ENCODE results near the gene ZNF71.

The ZNF71 gene

DNA sequence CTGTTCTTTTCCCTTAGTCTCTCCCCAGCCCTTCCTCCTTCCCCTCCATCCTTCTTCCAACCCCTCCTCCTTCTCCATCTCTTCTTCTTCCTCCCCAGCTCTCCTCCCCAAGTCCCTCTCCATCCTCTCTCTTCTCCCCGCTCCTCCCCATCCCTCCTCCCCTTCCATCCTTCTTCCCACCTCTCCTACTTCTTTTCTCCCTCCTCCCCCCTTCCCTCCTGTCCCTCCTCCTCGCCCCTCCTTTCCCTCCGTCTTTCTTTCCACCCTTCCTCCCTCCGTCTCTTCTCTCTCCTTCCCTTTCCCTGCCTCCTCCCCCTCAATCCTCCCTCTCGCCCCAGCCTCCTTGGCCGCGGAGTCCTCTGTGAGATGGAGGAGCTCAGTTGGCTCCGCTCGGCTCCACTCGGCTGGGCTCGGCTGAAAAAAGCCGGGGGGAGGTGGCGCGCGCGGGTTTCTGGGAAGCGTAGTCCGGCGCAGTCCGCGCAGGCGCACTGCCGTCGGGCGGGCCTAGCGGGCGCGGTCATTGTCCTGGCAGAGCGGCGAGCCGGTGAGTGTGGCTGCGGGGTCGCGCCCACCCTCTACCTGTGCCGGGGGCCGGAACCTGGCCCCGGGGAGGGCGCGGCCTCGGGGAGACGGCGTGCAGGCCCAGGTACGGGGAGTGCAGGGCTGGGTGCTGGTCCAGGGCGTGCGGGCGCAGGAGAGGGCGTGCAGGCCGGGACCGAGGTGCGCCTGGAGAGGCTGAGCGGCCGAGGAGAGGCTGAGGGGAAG, at the start of gene ZNF71:
TSS of gene ZNF71 (plus strand) at position 520 of the 765 bp plus-strand sequence. CDS start 6,257 bp downstream, outside the sequence.
- no peak for FAIRE-seq

GRCh38 chr19:56547535-56547934, 47.6 kb upstream of the ZNF71 start:
- FAIRE-seq = no peak

- no peak for FAIRE-seq
Measured at GRCh38 chr19:56554272-56554869, 40.7 kb upstream of the ZNF71 start.

DNA sequence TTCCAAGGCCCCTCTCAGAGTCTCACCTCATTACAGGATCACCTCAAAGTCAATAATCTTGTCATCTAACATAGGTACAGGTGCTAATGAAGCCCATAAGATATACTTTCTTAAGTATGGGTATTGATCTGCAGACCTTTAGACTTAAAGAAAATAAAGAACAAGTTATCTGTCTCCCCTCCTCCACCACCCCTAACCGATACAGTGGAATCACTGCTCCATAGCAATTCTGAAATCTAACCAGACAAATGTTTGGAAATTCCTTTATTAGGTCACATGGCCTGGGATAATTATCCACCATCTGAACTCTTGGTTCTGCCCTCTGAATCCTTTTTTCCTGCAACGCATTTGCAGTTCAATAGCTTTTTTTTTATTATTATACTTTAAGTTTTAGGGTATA, 32.3 kb upstream of the ZNF71 start:
- FAIRE-seq = no peak

GRCh38 chr19:56566904-56567273, 28.2 kb upstream of the ZNF71 start:
- no peak for FAIRE-seq

DNA sequence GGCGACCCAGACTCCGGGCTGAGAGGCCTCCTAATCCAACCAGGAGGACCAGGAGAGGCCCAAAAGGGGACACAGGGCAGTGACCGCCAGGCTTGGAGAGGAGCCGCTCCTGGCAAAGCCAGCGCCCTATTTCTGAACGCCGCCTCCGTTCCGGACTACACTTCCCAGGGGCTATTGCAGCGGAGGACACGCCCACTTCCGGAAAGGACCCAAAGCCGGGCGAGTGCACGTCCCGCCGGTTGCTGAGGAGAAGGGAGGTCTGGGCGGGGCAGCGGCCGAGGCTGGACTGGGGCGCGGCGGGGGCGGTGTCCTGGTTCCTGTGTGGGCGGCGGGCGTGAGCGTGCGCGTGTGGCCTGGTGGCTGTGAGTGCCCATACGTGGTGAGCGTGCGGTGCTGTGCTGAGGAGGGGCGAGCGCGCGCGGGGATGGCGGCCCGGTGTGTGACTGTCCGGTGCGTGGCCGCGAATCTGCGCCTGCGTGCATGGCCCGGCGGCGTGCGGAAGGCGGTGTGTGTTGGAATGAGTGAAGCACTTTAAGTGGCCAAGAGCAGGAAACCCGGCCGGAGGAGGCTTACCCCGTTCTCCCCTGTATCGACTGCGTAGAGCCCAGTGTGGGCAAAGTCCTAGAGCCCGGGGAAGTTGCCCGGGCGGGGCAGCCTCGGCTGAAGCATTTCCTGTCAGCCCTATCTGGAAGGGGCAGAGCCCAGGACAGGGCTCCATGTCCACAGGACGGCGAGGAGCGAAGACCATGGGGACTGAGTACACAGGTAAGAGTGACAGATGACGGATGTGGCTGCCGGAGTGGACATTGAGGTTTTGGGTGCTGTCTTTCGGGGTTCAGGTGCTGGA, 27.6 kb upstream of the ZNF71 start, which contains the start of gene ZNF470:
TSS of gene ZNF470 (plus strand) at position 195 of the 847 bp plus-strand sequence. CDS start 2,844 bp downstream, outside the sequence.
- FAIRE-seq = no peak

DNA sequence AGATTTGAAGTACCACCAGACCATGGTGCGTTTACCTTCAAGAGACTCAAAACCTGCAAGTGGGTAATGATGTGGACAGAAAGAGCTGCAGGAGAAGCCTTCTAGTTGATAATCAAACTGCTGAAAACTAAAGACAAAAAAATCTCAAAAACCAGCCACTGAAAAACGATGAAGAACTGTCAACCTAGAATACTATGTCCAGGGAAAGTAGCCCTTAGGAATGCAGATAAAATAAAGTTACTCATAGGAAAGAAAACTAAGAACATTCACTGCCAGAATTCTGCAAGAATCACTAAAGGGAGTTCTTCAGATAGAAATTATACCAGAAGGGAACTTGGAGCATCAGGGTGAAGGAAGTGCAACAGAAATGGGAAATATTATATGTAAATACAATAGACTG, 22.5 kb upstream of the ZNF71 start:
- FAIRE-seq = no peak

DNA sequence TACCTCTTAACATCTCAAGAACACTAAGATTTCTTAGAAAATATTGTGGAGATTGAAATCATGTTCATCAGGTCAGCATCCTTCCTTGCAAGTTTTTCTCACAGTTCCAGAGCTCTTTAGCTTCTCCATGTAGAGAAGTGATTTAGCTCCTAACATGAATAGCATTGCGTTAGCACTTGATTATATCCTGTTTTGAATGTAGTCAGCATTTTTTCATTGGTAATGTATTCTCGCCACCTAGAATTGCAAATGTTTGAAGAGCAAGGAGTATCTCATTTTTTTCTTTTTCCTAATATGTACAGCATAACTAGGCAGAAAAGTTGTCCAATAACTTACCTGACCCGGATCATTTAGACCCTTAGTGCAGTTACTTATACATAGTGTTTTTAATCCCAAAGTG, 21.2 kb upstream of the ZNF71 start:
- FAIRE-seq = no peak

- FAIRE-seq = no peak
Measured at GRCh38 chr19:56577719-56578602, 17.1 kb upstream of the ZNF71 start.

DNA sequence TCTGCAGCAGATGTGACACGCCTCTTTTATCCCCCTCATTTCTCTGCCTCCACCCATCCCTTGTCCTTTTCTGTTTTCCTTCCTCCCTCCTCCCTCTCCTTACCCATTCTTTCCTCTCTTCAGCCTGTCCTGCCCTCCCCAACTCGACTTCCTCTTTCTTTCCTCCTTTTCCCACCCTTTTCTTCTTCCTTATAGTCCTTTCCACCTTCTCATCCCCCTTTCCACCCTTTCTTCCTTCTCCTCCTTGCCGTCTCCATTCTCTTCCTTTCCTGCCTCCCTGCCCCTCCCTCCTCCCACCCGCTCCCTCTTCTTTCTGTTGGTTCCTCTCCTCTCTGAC, 688 bp upstream of the ZNF71 start:
- FAIRE-seq = no peak

- FAIRE-seq = no peak
Measured at GRCh38 chr19:56595548-56595899, 422 bp downstream of the ZNF71 start.

DNA sequence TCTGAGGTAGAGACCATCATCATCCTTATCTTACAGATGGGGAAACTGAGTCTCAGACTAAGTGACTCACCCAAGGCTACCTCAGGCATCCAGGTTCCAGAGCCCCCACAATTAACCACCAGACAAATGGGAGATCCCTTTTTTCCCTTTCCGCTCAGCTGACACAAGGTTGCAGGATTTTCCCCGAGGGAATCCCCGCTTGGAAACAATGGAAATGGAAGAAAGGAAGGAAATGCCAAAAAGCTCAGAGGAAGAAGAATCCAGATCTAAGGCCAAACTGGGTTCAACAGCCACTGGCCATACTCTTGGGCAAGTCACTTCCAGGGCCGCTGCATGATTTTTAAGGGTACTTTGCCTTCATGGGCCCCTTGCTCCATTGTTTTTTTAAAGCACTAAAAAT, 1.6 kb downstream of the ZNF71 start:
- FAIRE-seq = no peak

GRCh38 chr19:56597696-56598095, 2.6 kb downstream of the ZNF71 start:
- no peak for FAIRE-seq

DNA sequence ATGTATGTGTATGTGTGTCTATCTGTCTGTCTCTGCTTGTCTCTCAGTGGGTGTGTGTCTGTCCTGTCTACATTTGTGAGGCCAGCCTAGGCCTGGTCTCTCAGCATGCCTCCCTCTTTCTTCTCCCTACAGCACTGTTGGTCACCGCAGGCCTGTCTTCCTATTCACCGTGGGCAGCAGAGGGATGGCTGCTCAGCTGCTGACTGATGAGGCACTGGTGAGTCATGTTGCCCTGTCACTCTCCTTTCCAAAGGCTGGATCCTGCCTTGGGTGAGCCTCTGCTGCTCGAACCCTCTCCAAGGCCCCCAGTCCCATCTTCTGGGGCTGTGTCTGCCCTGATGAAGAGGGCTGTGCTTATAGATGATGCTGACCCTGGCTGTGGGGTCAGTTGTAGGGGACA, 6.3 kb downstream of the ZNF71 start:
- no peak for FAIRE-seq

GRCh38 chr19:56603829-56604228, 8.7 kb downstream of the ZNF71 start:
- FAIRE-seq = no peak

- no peak for FAIRE-seq
Measured at GRCh38 chr19:56608274-56608964, 13.3 kb downstream of the ZNF71 start.

DNA sequence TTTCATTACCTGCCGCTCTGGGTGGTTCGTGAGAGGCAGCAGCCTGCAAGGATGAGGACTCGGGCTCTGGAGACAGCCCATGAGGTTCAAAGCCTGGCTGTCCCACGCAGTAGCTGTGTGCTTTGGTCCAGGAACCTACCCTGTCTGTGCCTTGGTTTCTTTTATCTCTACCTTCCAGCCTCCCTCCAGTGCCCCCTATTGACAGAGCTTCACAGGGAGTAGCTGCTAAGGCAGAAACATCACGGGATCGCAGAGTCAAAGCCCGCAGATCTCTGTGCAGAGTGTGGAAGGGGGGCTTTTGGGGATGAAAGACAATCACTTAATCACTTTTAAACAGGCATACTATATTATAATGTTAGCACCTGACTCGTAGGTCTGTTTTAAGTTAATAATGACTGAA, 16.2 kb downstream of the ZNF71 start:
- FAIRE-seq = no peak

GRCh38 chr19:56612737-56613136, 17.6 kb downstream of the ZNF71 start:
- FAIRE-seq = no peak

GRCh38 chr19:56613639-56614038, 18.5 kb downstream of the ZNF71 start:
- no peak for FAIRE-seq

- no peak for FAIRE-seq
Measured at GRCh38 chr19:56617531-56617930, 22.4 kb downstream of the ZNF71 start.

DNA sequence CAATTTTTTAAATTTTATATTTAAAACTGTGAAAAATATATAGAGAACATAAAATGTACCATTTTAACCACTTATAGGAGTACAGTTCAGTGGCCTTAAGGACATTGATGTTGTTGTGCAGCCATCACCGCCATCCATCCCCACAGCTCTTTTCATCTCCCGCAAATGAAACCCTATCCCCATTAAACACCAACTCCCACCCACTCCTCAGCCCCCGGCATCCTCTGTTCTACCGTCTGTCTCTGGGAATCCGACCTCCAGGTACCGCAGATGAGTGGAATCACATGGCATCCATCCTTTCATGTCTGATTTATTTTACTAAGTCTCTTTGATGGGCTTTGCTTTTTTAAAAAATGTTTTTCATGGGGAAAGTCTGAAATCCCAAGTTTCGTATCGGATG, 24.0 kb downstream of the ZNF71 start:
- no peak for FAIRE-seq

GRCh38 chr19:56622374-56622773, 27.3 kb downstream of the ZNF71 start:
- FAIRE-seq = no peak

Data from islet of Langerhans (tissue), 1 donor.